CD4-positive, alpha-beta T cell treated with Interferon gamma for 1 hour (primary cell): ENCODE results near the gene PAXIP1.

Source experiments
- DNase-seq: peaks from one replicate; pipeline ENCODE4 v3.0.0-alpha.2; 2020

Gene PAXIP1

GRCh38 chr7:154911411-154911810 lies 91.5 kb downstream of the PAXIP1 start:
- no peak for DNase-seq

- no peak for DNase-seq
These were observed 91.9 kb downstream of the PAXIP1 start for GRCh38 chr7:154910977-154911376.

- DNase-seq, result no peak
These were observed 92.8 kb downstream of the PAXIP1 start for GRCh38 chr7:154910125-154910524.

- no peak for DNase-seq
These were observed 93.5 kb downstream of the PAXIP1 start for GRCh38 chr7:154909241-154910105.

GRCh38 chr7:154907651-154908620 lies 95.0 kb downstream of the PAXIP1 start:
- DNase-seq, result no peak

GRCh38 chr7:154906736-154907355 lies 96.1 kb downstream of the PAXIP1 start:
- no peak for DNase-seq

- DNase-seq, result no peak
These were observed 96.7 kb downstream of the PAXIP1 start for GRCh38 chr7:154906201-154906600.

GRCh38 chr7:154905615-154906014 lies 97.3 kb downstream of the PAXIP1 start:
- DNase-seq, result no peak

GRCh38 chr7:154905146-154905545 lies 97.8 kb downstream of the PAXIP1 start:
- no peak for DNase-seq

- DNase-seq, result no peak
These were observed 99.7 kb downstream of the PAXIP1 start for GRCh38 chr7:154903083-154903731.

GRCh38 chr7:154902600-154903082 lies 100.3 kb downstream of the PAXIP1 start:
- DNase-seq, result no peak

- no peak for DNase-seq
These were observed 103.1 kb downstream of the PAXIP1 start for GRCh38 chr7:154899862-154900261.

GRCh38 chr7:154898973-154899855 lies 103.7 kb downstream of the PAXIP1 start:
- no peak for DNase-seq

GRCh38 chr7:154896076-154896475 lies 106.8 kb downstream of the PAXIP1 start:
- no peak for DNase-seq
